HG03139 (cell line): ENCODE results near the gene CTNNA3.

Experiments used
- ATAC-seq: cut with Tn5 transposase; IDR thresholded peaks from one replicate; pipeline ENCODE4 v1.9.1; 2021; ENCODE audit not compliant: unreplicated experiment

Gene CTNNA3

GRCh38 chr10:66026321-66026720 is 1669.7 kb downstream of the CTNNA3 start:
- ATAC-seq = no peak

DNA sequence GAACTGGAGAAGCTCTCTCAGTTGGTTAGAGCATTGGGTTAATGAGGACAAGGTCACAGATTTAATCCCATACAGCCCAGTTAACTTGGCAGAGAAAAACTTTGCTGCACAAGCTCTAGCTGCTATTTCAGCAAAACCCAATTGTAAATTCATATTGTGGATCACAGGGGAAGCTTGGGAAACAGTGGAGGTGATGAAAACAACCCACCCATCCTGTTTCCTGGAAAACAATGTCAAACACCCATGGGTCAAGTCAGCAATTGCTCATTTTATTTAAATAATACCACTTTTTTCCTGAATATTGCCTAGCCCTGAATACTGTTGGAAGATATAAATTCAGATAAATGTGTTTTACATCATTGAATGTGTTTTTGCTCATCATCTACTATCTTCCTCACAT is 1670.8 kb downstream of the CTNNA3 start:
- no peak for ATAC-seq

DNA sequence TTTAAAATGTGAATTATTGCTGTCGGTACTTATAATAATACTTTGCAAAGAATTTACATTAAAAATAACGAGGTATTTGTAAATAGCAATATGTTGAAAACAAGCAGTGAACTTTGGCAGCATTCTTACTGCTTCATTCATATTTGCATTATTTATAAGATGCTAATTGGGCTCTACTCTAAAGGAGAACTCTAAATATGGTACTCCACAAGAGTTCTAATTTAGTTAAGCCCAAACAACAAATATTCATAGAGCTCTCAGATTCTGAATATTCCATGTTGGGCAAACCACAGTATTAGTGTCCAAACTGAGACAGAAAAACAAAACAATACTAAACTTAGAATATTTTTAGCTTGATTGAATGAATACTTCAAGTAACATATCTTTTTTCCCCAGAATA is 1674.6 kb downstream of the CTNNA3 start:
- ATAC-seq = no peak

DNA sequence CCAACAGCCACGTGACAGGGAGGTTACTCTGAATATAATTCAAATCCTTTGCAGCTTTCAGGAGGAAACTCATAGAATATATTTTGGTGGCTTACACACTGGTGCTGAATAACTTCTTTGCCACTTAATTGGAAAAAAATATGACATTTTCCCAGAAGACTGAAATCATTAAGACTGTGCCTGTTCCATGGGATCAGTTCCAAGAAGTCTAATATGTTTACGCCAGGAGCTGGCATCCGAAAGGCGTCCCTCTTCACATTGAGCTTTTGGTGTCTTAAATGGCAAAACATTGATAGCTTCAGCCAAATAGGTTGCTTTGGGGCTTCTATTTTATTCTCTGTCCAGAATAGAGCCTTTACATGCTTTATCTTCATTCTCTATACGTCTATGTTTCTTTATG is 1687.8 kb downstream of the CTNNA3 start:
- no peak for ATAC-seq

DNA sequence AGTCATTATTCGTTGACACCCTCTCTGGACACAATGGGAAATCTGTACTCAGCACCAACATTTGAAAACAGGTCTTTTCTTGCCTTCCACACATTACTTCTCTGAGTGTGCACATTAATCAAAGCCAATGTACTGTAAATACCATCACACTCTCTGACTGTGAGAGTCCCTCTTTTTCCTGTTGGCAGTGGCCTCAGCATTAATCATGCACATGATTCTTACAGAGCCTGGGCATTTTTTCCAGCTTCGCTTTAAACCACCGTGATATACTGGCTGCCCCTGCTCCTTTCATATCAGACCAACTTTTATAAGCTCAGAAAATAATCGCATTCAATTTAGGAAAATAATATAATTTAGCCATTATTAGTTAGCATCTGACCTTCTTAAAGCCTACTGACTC is 1689.6 kb downstream of the CTNNA3 start:
- no peak for ATAC-seq

DNA sequence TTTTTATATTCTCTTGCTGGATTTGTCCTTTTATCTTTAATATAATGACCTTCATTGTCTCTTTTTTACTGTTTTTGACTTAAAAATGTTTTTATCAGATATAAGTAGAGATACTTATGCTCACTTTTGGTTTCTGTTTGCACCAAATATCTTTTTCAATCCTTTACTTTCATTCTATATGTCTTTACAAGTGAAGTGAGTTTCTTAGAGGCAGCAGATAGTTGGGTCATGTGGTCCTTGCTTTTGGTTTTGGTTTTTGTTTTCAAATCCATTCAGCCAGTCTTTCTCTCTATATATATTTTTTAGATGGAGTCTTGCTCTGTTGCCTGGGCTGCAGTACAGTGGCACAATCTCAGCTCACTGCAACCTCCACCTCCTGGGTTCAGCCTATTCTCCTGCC is 1702.5 kb downstream of the CTNNA3 start:
- ATAC-seq = no peak

- no peak for ATAC-seq
These were observed 1727.1 kb downstream of the CTNNA3 start for GRCh38 chr10:65968871-65969270.

- no peak for ATAC-seq
These were observed 1727.6 kb downstream of the CTNNA3 start for GRCh38 chr10:65968437-65968836.

- no peak for ATAC-seq
These were observed 1731.8 kb downstream of the CTNNA3 start for GRCh38 chr10:65964205-65964604.

GRCh38 chr10:65952086-65952485 is 1743.9 kb downstream of the CTNNA3 start:
- no peak for ATAC-seq

GRCh38 chr10:65950075-65950474 is 1745.9 kb downstream of the CTNNA3 start:
- no peak for ATAC-seq

GRCh38 chr10:65949526-65949925 is 1746.5 kb downstream of the CTNNA3 start:
- ATAC-seq = no peak

GRCh38 chr10:65945061-65945460 is 1750.9 kb downstream of the CTNNA3 start:
- no peak for ATAC-seq

GRCh38 chr10:65943451-65943850 is 1752.5 kb downstream of the CTNNA3 start:
- ATAC-seq = no peak

- ATAC-seq = no peak
These were observed 1755.0 kb downstream of the CTNNA3 start for GRCh38 chr10:65940816-65941662.

DNA sequence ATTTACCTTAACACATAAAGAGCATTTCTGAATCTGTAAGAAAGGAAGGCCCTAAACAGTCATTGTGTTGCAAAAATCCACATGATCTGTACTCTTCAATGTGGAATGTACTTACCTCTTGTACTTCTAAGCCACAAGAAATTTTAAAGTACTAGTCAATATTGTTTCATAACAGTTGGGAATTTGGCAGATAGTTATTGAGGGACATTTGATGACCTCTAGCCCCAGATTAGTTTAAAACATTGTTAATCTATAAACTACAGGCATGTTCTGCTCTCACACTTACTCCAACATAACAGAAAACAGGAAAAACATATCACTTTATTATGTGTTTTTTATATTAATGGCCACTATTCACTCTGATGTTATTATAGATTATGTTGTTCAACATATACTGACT is 1755.9 kb downstream of the CTNNA3 start:
- no peak for ATAC-seq

GRCh38 chr10:65931291-65932070 is 1764.5 kb downstream of the CTNNA3 start:
- no peak for ATAC-seq

- no peak for ATAC-seq
These were observed 1784.7 kb downstream of the CTNNA3 start for GRCh38 chr10:65911151-65911835.

DNA sequence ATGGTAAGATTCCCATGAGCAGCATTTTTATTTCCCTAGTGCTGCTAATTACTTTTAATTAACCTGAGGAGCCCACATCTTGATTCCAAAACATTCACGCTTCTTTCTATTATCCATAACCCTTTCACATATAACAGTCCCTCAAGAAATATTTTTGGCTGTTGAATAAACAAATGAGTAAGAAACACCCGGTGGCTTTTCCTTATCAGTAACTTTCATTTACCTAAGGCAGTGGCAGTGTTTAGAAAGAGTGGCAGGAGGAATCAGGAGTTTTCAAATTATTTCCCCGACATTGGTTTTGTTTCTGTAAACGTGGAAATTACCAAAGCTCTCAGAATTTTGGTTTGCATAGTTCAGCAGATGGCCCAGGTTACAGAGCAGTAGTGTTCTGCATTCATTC is 1785.8 kb downstream of the CTNNA3 start:
- no peak for ATAC-seq

DNA sequence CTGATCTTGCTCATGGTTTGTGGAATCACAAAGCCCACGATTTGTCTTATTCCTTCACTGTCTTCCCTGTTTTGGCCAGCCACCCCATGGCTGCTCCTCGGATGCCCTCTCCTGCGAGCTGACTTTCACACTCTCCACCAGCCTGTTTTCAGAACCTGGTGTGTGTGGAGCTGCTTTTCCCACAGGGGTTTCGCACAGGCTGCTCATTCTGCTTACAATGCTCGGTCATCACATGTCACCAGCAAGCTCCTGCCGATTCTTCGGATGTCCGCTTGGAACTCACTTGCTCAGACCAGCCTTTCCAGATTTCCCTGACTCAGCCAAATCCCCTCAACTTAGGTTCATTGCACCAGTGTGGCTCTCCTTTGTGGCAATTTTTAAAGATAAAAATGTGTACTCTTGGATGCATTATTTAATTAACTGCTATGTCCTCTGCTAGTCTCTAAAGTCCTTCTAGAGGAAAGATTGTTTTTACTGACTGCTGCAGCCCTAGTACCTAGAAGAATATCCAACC is 1788.7 kb downstream of the CTNNA3 start:
- no peak for ATAC-seq

GRCh38 chr10:65903620-65904019 is 1792.4 kb downstream of the CTNNA3 start:
- ATAC-seq = no peak
